NT2/D1 (cell line): ENCODE data around the gene POR.

Experiments
- SUZ12 ChIP-seq: IDR thresholded peaks from 2 replicates; pipeline ENCODE4 v1.6.1; 2011; ENCODE audit not compliant: insufficient read length, insufficient read depth; ENCODE audit errors: extremely low read depth
- YY1 ChIP-seq: IDR thresholded peaks from 2 replicates; pipeline ENCODE4 v1.6.1; 2011; ENCODE audit not compliant: insufficient read length, insufficient read depth
- ZNF274 ChIP-seq: IDR thresholded peaks from 2 replicates; pipeline ENCODE4 v1.6.1; 2011; ENCODE audit warnings: mild to moderate bottlenecking, low read depth, low read length

- TF ChIP-seq SUZ12 (no peak), ZNF274 (no peak), YY1 (no peak)
Observed at GRCh38 chr7:75880242-75880641, 34.7 kb upstream of the POR start.
